Measurements from ENCODE around the gene LRCH4. TPM values are rescaled to one million over a fixed set of nuclear protein-coding genes. Genes with fewer than 3 reads are reported as not detected.
A peak's percentile ranks its signal among the peaks of the same experiment; 100 is the strongest.

LRCH4 gene
- total and polyA plus RNA-seq, 9 of the 15 experiments (the other 6 are each of a cell fraction or from before 2014, with no cell fraction given), result 0.06 to 63.3 (median 15.0) TPM

GRCh38 chr7:100547872-100548271 lies 38.1 kb downstream of the LRCH4 start (continued):
- no peak for TF ChIP-seq ZNF512 (tag; IDR thresholded peaks at IDR 0.05)
- TF ChIP-seq NCOA4 (IDR thresholded peaks at IDR 0.05; ENCODE audit: partially characterized antibody), result no peak
- TF ChIP-seq REST (IDR thresholded peaks at IDR 0.05; ENCODE audit: borderline replicate concordance), result peak; percentile 61
- no peak for TF ChIP-seq REST (CRISPR knock-in tag; IDR thresholded peaks at IDR 0.05; ENCODE audit: low read depth)
- peak; percentile 88 for TF ChIP-seq USF1 (CRISPR knock-in tag; IDR thresholded peaks at IDR 0.05)
- TF ChIP-seq THRAP3 (IDR thresholded peaks at IDR 0.05; ENCODE audit: borderline replicate concordance), result no peak
- no peak for TF ChIP-seq ZNF217 (CRISPR knock-in tag; IDR thresholded peaks at IDR 0.05)
- no peak for TF ChIP-seq FOXA1 (IDR thresholded peaks at IDR 0.05; ENCODE audit: borderline replicate concordance)
- TF ChIP-seq LARP7 (IDR thresholded peaks at IDR 0.05), result no peak
- no peak for TF ChIP-seq NR0B1 (IDR thresholded peaks at IDR 0.05; ENCODE audit: partially characterized antibody)
- no peak for TF ChIP-seq ZNF740 (CRISPR knock-in tag; IDR thresholded peaks at IDR 0.05)
- no peak for TF ChIP-seq ZNF740 (tag; IDR thresholded peaks at IDR 0.05)
- TF ChIP-seq CEBPB (tag; IDR thresholded peaks at IDR 0.05), result no peak
- no peak for TF ChIP-seq RBM14 (IDR thresholded peaks at IDR 0.05; ENCODE audit: borderline replicate concordance, insufficient read depth, low read depth, low read length)

All from K562 (cell line).